K562 (cell line): ENCODE results near the gene TRPV6. TPM values are rescaled to one million over a fixed set of nuclear protein-coding genes. Genes with fewer than 3 reads are reported as not detected.

Experiments used
- ATAC-seq: fragments of 200-7000 bp; cut with Tn5 transposase; 3 replicates; pipeline ENCODE4 v1.9.1; 2020; ENCODE audit warnings: moderate library complexity
- BruUV-seq: library from RNA; stranded (reverse); fragments of 400-500 nt; replicated peaks from 2 replicates; lab custom pipeline; 2021; lab: Mats Ljungman, UMichigan
- CTCF ChIA-PET: fragments of 300-600 bp; formaldehyde crosslinking; extraction: SDS; loops from one replicate; lab custom pipeline; 2021; ENCODE audit warnings: low intra/inter-chr PET ratio; lab: Yijun Ruan, JAX
- POLR2A ChIA-PET: fragments of 300-600, 350-650 bp; sonication (Branson Sonifier 250); formaldehyde crosslinking; extraction: SDS; loops from one replicate; lab custom pipeline; 2021; ENCODE audit warnings: antibody characterized with exemption, inconsistent platforms; lab: Yijun Ruan, JAX
- DNase-seq, 4 experiments: peaks; one replicate each; pipeline versions ENCODE4 v3.0.0 to v3.0.0-alpha.2; 2011 to 2018; ENCODE audit warnings: low spot score in 3 of 4, mixed read lengths in 3 of 4; ENCODE audit errors: extremely low read depth in 1 of 4
- FAIRE-seq: peaks from 2 replicates; lab custom pipeline; 2011; peaks lifted over from hg19 to GRCh38; lab: Jason Lieb, UNC
- H2AFZ ChIP-seq: 2 replicates; pipeline ENCODE4 v1.6.0; 2011; ENCODE audit warnings: low read depth, low read length, control low read depth, inconsistent platforms
- H3K27ac ChIP-seq: fragments of 200-600 bp; 3 replicates; pipeline ENCODE4 v1.8.0; 2011; ENCODE audit warnings: low read depth, mild to moderate bottlenecking, control low read depth, inconsistent platforms, low read length, moderate library complexity, mixed read lengths; ENCODE audit errors: extremely low read depth
- H3K27me3 ChIP-seq, 2 experiments: fragments of 300-600 bp in 1 of 2; 2 replicates in 1 of 2; 3 replicates in 1 of 2; pipeline versions ENCODE4 v1.6.0 to v1.8.0; 2011; ENCODE audit warnings: inconsistent platforms in 2 of 2, low read length in 2 of 2, mild to moderate bottlenecking in 1 of 2, mixed read lengths in 1 of 2, moderate library complexity in 1 of 2; ENCODE audit not compliant: control insufficient read depth in 2 of 2, insufficient read depth in 2 of 2
- H3K36me3 ChIP-seq: fragments of 300-600 bp; 3 replicates; pipeline ENCODE4 v1.8.0; 2011; ENCODE audit warnings: mild to moderate bottlenecking, low read length, inconsistent platforms; ENCODE audit not compliant: control insufficient read depth, insufficient read depth
- H3K4me1 ChIP-seq, 2 experiments: fragments of 200-600 bp in 1 of 2; replicated peaks in 1 of 2; 2 replicates in 1 of 2; 3 replicates in 1 of 2; pipeline versions ENCODE4 v1.5.1 to v1.8.0; 2011; ENCODE audit warnings: inconsistent platforms in 2 of 2, low read length in 2 of 2, mild to moderate bottlenecking in 1 of 2, mixed read lengths in 1 of 2, moderate library complexity in 1 of 2; ENCODE audit not compliant: control insufficient read depth in 2 of 2, insufficient read depth in 2 of 2
- H3K4me2 ChIP-seq: 2 replicates; pipeline ENCODE4 v1.6.1; 2011; ENCODE audit warnings: low read length, control low read depth, inconsistent platforms, mixed read lengths; ENCODE audit not compliant: insufficient read depth
- H3K4me3 ChIP-seq: fragments of 200-600 bp; sonication (generic), shearing (Covaris generic); 2 replicates; pipeline ENCODE4 v1.5.1; 2016; ENCODE audit warnings: control low read depth, inconsistent platforms
- H3K79me2 ChIP-seq: fragments of 200-600 bp; 3 replicates; pipeline ENCODE4 v1.8.0; 2011; ENCODE audit warnings: low read length, inconsistent platforms; ENCODE audit not compliant: control insufficient read depth, insufficient read depth
- H3K9ac ChIP-seq, 2 experiments: 2 replicates each; pipeline versions ENCODE4 v1.6.0 to v1.6.1; 2011; ENCODE audit warnings: low read depth in 2 of 2, low read length in 2 of 2, control low read depth in 1 of 2, inconsistent platforms in 1 of 2, mild to moderate bottlenecking in 1 of 2, mixed read lengths in 1 of 2; ENCODE audit not compliant: insufficient read depth in 1 of 2
- H3K9me1 ChIP-seq: one replicate; pipeline ENCODE4 v1.6.0; 2011; ENCODE audit warnings: inconsistent platforms, mild to moderate bottlenecking, low read length, moderate library complexity; ENCODE audit not compliant: control insufficient read depth, insufficient read depth
- H3K9me3 ChIP-seq: replicated peaks from 2 replicates; pipeline ENCODE4 v1.5.1; 2011; ENCODE audit warnings: low read depth, low read length, inconsistent platforms; ENCODE audit not compliant: control insufficient read depth, insufficient read depth
- H4K20me1 ChIP-seq: replicated peaks from 2 replicates; pipeline ENCODE4 v1.6.1; 2011; ENCODE audit warnings: low read length, inconsistent platforms, mixed read lengths; ENCODE audit not compliant: control insufficient read depth, insufficient read depth
- FOXA3 ChIP-seq, 2 experiments: fragments of 450-650 bp in 1 of 2; sonication (generic) in 1 of 2; formaldehyde crosslinking; IDR thresholded peaks in 1 of 2; conservative IDR thresholded peaks in 1 of 2; 2 replicates each; pipeline versions ENCODE4 v1.4.0 to v1.8.0; 2020 to 2022; ENCODE audit warnings: mild to moderate bottlenecking in 2 of 2, missing genetic modification reagents in 1 of 2
- HLTF ChIP-seq: fragments of 450-650 bp; IDR thresholded peaks from 2 replicates; pipeline ENCODE4 v1.6.1; 2016
- JUND ChIP-seq, 2 experiments: IDR thresholded peaks; 2 replicates in 1 of 2; 3 replicates in 1 of 2; pipeline ENCODE4 v1.6.1; 2011; ENCODE audit warnings: borderline replicate concordance in 2 of 2, low read depth in 2 of 2, low read length in 2 of 2, improper control_type of control experiment in 1 of 2, missing biosample characterization in 1 of 2, missing genetic modification characterization in 1 of 2, missing genetic modification reagents in 1 of 2
- MBD2 ChIP-seq: sonication (generic); IDR thresholded peaks from 2 replicates; pipeline ENCODE4 v1.6.1; 2016; ENCODE audit warnings: low read depth, borderline replicate concordance
- MTA2 ChIP-seq: fragments of 450-650 bp; IDR thresholded peaks from 2 replicates; pipeline ENCODE4 v1.6.1; 2016; ENCODE audit warnings: low read depth
- POLR2G ChIP-seq: fragments of 200-400 bp; formaldehyde crosslinking; IDR thresholded peaks from 2 replicates; pipeline ENCODE4 v1.6.1; 2017; ENCODE audit warnings: low read depth, mild to moderate bottlenecking, antibody characterized with exemption, low read length, moderate library complexity
- PTRF ChIP-seq: fragments of 450-650 bp; IDR thresholded peaks from 2 replicates; pipeline ENCODE4 v1.6.1; 2016; ENCODE audit warnings: mild to moderate bottlenecking, missing genetic modification characterization, missing compliant biosample characterization
- RBFOX2 ChIP-seq: fragments of 200-400 bp; formaldehyde crosslinking; IDR thresholded peaks from 2 replicates; pipeline ENCODE4 v1.6.1; 2017; ENCODE audit warnings: low read depth, mild to moderate bottlenecking, low read length, moderate library complexity
- SMAD3 ChIP-seq: fragments of 450-650 bp; formaldehyde crosslinking; conservative IDR thresholded peaks from 2 replicates; pipeline ENCODE4 v1.4.0; 2020; ENCODE audit warnings: mild to moderate bottlenecking
- WGBS: fragments of 100-300 bp; shearing (Covaris generic); methylation state at CpG from one replicate; pipeline ENCODE4 v1.1.6; 2016; ENCODE audit warnings: low coverage, mixed read lengths; ENCODE audit not compliant: insufficient coverage; ENCODE audit errors: missing lambda C conversion rate; 5-methylcytosine and 5-hydroxymethylcytosine counted together
- in situ Hi-C: fragments of 300-500 bp; cut with MboI; formaldehyde crosslinking; loops from 4 replicates; pipeline ENCODE4 v1.15.0; 2018; ENCODE audit warnings: inconsistent platforms, mixed read lengths
- intact Hi-C: fragments of 100-400 bp; cut with micrococcal nuclease; formaldehyde crosslinking; loops from 2 replicates; pipeline ENCODE4 v1.14.2; 2022
- polyA plus RNA-seq, 8 experiments: library from polyadenylated mRNA; depleted of rRNA in 4 of 8; stranded (reverse) in 5 of 8; unstranded in 3 of 8; fragments of >200 nt; fragmentation: Nextera tagmentation in 2 of 8; fragmentation: Illumina TruSeq in 1 of 8; extraction: Ambion mirVana in 2 of 8; extraction: Trizol in 1 of 8; gene quantifications; 2 replicates each; pipeline versions ENCODE4 v1.2.1 to v1.2.3, GENCODE V29; 2011 to 2014; ENCODE audit warnings: inconsistent platforms in 1 of 8, missing spikeins in 1 of 8
- total RNA-seq, 7 experiments: library from RNA; depleted of rRNA in 6 of 7; stranded (reverse); fragments of >200 nt in 6 of 7; fragmentation: Illumina TruSeq in 2 of 7; extraction: Trizol in 2 of 7; gene quantifications; 2 replicates each; pipeline versions ENCODE4 v1.2.1 to v1.2.3, GENCODE V29; 2011 to 2021; ENCODE audit warnings: low replicate concordance in 1 of 7
- TF ChIP-seq, protein P1 (sequence below): sonication (generic); formaldehyde crosslinking; IDR thresholded peaks from 2 replicates; pipeline ENCODE4 v1.8.0; 2022; ENCODE audit warnings: mild to moderate bottlenecking, missing genetic modification reagents

Gene TRPV6
- total and polyA plus RNA-seq, 9 of the 15 experiments (the other 6 are each of a cell fraction or from before 2014, with no cell fraction given) = 0.04 to 0.36 (median 0.11) TPM

GRCh38 chr7:142933624-142934023 is 48.1 kb upstream of the TRPV6 start, which contains the start of gene TRPV5:
Gene TRPV5 (minus strand): TSS chr7:142933746. CDS start chr7:142933459, 287 bp downstream.
- DNase-seq (no peak), FAIRE-seq (no peak), ATAC-seq (no peak; the same call in 2 of the 3 replicates)
- Histone ChIP-seq H3K4me2 (no peak within 1 kb of the TSS), H3K36me3 (no peaks in the 10 kb centered on the region; the same call in 2 of the 3 replicates), H3K27me3 (peaks cover 28 to 47% of the 10 kb centered on the region in 2 experiments), H3K27ac (no peak within 1 kb of the TSS), H3K79me2 (no peaks in the 10 kb centered on the region), H4K20me1 (peaks cover 4% of the 10 kb centered on the region; the same call in 1 of the 2 replicates), H3K9me3 (no peaks in the 10 kb centered on the region), H3K4me1 (peaks cover 3% of the 10 kb centered on the region in 2 experiments; a peak in 1 of 5 replicates), H3K4me3 (no peak within 1 kb of the TSS), H2AFZ (no peak within 1 kb of the TSS), H3K9me1 (no peaks in the 10 kb centered on the region), H3K9ac (no peak within 1 kb of the TSS)
- intact Hi-C loops (no loop called here), in situ Hi-C loops (no loop called here)
- ChIA-PET POLR2A (interaction anchor here (0.6 to 1.4 kb wide), 4 partner anchors 8 to 19 kb away, joined by 3 to 4 read pairs (median 3); no protein-coding TSS in a partner anchor), CTCF (no interaction called here)
- no TSS peak for BruUV-seq
- WGBS = 3% methylated on average over 4 of the region's 4 CpGs
- TF ChIP-seq POLR2G (0 out of 2 replicates have a peak, but pooled peaks have one; percentile 20), MTA2 (no peak)

DNA sequence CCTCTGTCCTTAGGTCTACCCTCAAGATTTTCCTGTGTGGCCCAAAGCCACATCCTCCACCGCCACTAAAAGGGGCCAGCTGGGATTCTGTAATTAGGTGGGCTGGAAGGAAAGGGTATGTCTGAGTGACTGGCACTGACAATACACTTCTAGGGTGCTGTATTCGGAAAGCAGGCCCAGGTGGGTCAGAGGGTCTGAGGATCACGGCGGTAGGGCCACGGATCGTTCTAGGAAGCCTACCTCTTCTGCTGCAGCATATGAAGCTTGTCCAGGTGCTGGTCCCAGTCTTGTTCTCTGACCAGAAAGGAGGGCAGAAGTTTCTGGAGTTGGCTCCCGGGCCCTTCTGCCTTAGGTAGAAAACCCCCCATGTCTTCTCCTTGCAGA is 47.5 kb upstream of the TRPV6 start:
- peaks cover 4% of the 10 kb centered on the region; the same call in 1 of the 2 replicates for H4K20me1 ChIP-seq
- ChIA-PET POLR2A (interaction anchor here (0.6 to 1.4 kb wide), 4 partner anchors 9 to 20 kb away, joined by 3 to 4 read pairs (median 3); no protein-coding TSS in a partner anchor), CTCF (interaction anchor here (1.0 kb wide), 1 partner anchor 71 kb away, joined by 3 read pairs; no protein-coding TSS in a partner anchor)
- no TSS peak for BruUV-seq
- no peak for DNase-seq
- ATAC-seq = no peak
- in situ Hi-C loops (no loop called here), intact Hi-C loops (no loop called here)
- H3K36me3 ChIP-seq = no peaks in the 10 kb centered on the region; the same call in 2 of the 3 replicates
- H3K9ac ChIP-seq = no peak overlapping the region
- H3K27ac ChIP-seq = no peak overlapping the region
- H3K4me3 ChIP-seq = no peak overlapping the region
- H3K79me2 ChIP-seq = no peaks in the 10 kb centered on the region
- 3% methylated on average over 7 of the region's 7 CpGs for WGBS
- no peak for FAIRE-seq
- no peaks in the 10 kb centered on the region for H3K9me3 ChIP-seq
- peaks cover 28 to 49% of the 10 kb centered on the region in 2 experiments for H3K27me3 ChIP-seq
- H3K4me1 ChIP-seq = peaks cover 3% of the 10 kb centered on the region in 2 experiments; a peak in 1 of 5 replicates
- H2AFZ ChIP-seq = no peak overlapping the region
- H3K9me1 ChIP-seq = no peaks in the 10 kb centered on the region
- H3K4me2 ChIP-seq = no peak overlapping the region
- TF ChIP-seq, protein P1, sequence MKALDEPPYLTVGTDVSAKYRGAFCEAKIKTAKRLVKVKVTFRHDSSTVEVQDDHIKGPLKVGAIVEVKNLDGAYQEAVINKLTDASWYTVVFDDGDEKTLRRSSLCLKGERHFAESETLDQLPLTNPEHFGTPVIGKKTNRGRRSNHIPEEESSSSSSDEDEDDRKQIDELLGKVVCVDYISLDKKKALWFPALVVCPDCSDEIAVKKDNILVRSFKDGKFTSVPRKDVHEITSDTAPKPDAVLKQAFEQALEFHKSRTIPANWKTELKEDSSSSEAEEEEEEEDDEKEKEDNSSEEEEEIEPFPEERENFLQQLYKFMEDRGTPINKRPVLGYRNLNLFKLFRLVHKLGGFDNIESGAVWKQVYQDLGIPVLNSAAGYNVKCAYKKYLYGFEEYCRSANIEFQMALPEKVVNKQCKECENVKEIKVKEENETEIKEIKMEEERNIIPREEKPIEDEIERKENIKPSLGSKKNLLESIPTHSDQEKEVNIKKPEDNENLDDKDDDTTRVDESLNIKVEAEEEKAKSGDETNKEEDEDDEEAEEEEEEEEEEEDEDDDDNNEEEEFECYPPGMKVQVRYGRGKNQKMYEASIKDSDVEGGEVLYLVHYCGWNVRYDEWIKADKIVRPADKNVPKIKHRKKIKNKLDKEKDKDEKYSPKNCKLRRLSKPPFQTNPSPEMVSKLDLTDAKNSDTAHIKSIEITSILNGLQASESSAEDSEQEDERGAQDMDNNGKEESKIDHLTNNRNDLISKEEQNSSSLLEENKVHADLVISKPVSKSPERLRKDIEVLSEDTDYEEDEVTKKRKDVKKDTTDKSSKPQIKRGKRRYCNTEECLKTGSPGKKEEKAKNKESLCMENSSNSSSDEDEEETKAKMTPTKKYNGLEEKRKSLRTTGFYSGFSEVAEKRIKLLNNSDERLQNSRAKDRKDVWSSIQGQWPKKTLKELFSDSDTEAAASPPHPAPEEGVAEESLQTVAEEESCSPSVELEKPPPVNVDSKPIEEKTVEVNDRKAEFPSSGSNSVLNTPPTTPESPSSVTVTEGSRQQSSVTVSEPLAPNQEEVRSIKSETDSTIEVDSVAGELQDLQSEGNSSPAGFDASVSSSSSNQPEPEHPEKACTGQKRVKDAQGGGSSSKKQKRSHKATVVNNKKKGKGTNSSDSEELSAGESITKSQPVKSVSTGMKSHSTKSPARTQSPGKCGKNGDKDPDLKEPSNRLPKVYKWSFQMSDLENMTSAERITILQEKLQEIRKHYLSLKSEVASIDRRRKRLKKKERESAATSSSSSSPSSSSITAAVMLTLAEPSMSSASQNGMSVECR (CRISPR knock-in tag) = 0 out of 2 replicates have a peak, but pooled peaks have one; percentile 22
- TF ChIP-seq HLTF (no peak), MBD2 (no peak), FOXA3 (CRISPR knock-in tag; conservative IDR thresholded peaks at IDR 0.05 in 1 of 2, IDR thresholded peaks at IDR 0.05 in 1 of 2) (peak in 1 of 2 experiments; percentile 31; a peak in 1 of 4 replicates), SMAD3 (CRISPR knock-in tag) (no peak), JUND (IDR thresholded peaks at IDR 0.05; ENCODE audit: borderline replicate concordance, low read depth, low read length) (no peak), JUND (tag; IDR thresholded peaks at IDR 0.05; ENCODE audit: borderline replicate concordance, low read depth, low read length) (no peak), PTRF (tag) (no peak), RBFOX2 (no peak)
